Cardiac muscle cell (in vitro differentiated cells and primary cell): ENCODE measurements around the gene MRPS18B. TPM values are rescaled to one million over a fixed set of nuclear protein-coding genes. Genes with fewer than 3 reads are reported as not detected.

ENCODE experiments used
- DNase-seq, 2 donors: peaks; one replicate each; pipeline versions ENCODE4 v3.0.0 to v3.0.0-alpha.2; 2010 to 2017; ENCODE audit warnings: low read depth in 1 of 2, low spot score in 1 of 2
- H3K27ac ChIP-seq: fragments of 200-600 bp; sonication (generic); 2 replicates; pipeline ENCODE4 v1.5.1; 2016
- H3K27me3 ChIP-seq: fragments of 200-600 bp; sonication (generic); 2 replicates; pipeline ENCODE4 v1.6.0; 2016; ENCODE audit warnings: control low read depth
- H3K36me3 ChIP-seq: fragments of 200-600 bp; sonication (generic); 2 replicates; pipeline ENCODE4 v1.5.1; 2016; ENCODE audit warnings: control low read depth
- H3K4me1 ChIP-seq: fragments of 200-600 bp; sonication (generic); 2 replicates; pipeline ENCODE4 v1.8.1; 2017; ENCODE audit warnings: low read depth, mild to moderate bottlenecking, mixed run types
- H3K4me3 ChIP-seq: fragments of 200-600 bp; sonication (generic); 2 replicates; pipeline ENCODE4 v1.5.1; 2016; ENCODE audit warnings: mild to moderate bottlenecking
- H3K9me3 ChIP-seq: fragments of 200-600 bp; sonication (generic); 2 replicates; pipeline ENCODE4 v1.5.1; 2017; ENCODE audit warnings: low read depth, mild to moderate bottlenecking, control low read depth
- polyA plus RNA-seq: library from polyadenylated mRNA; unstranded; fragments of >200 nt; fragmentation: Nextera tagmentation; extraction: Ambion mirVana; gene quantifications from 2 replicates; pipeline ENCODE4 v1.2.1, GENCODE V29; 2016
- total RNA-seq: library from RNA; depleted of rRNA; stranded (reverse); fragments of >200 nt; gene quantifications from 2 replicates; pipeline ENCODE4 v1.2.3, GENCODE V29; 2016
- TF ChIP-seq, protein P1 (sequence below): IDR thresholded peaks from 2 replicates; pipeline ENCODE4 v1.5.1; 2012; ENCODE audit warnings: low read depth, mild to moderate bottlenecking, low read length

Gene MRPS18B
- total and polyA plus RNA-seq, 2 experiments from 2014 or later: 58.2 to 107 TPM

GRCh38 chr6:30610065-30610464 lies 7.6 kb upstream of the MRPS18B start:
- Histone ChIP-seq H3K4me3 (no peak overlapping the region), H3K36me3 (peaks cover 36% of the 10 kb centered on the region), H3K4me1 (peaks cover 13% of the 10 kb centered on the region), H3K9me3 (no peaks in the 10 kb centered on the region), H3K27me3 (no peaks in the 10 kb centered on the region), H3K27ac (no peak overlapping the region)
- TF ChIP-seq, protein P1, sequence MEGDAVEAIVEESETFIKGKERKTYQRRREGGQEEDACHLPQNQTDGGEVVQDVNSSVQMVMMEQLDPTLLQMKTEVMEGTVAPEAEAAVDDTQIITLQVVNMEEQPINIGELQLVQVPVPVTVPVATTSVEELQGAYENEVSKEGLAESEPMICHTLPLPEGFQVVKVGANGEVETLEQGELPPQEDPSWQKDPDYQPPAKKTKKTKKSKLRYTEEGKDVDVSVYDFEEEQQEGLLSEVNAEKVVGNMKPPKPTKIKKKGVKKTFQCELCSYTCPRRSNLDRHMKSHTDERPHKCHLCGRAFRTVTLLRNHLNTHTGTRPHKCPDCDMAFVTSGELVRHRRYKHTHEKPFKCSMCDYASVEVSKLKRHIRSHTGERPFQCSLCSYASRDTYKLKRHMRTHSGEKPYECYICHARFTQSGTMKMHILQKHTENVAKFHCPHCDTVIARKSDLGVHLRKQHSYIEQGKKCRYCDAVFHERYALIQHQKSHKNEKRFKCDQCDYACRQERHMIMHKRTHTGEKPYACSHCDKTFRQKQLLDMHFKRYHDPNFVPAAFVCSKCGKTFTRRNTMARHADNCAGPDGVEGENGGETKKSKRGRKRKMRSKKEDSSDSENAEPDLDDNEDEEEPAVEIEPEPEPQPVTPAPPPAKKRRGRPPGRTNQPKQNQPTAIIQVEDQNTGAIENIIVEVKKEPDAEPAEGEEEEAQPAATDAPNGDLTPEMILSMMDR: no peak
- no peak for DNase-seq

DNA sequence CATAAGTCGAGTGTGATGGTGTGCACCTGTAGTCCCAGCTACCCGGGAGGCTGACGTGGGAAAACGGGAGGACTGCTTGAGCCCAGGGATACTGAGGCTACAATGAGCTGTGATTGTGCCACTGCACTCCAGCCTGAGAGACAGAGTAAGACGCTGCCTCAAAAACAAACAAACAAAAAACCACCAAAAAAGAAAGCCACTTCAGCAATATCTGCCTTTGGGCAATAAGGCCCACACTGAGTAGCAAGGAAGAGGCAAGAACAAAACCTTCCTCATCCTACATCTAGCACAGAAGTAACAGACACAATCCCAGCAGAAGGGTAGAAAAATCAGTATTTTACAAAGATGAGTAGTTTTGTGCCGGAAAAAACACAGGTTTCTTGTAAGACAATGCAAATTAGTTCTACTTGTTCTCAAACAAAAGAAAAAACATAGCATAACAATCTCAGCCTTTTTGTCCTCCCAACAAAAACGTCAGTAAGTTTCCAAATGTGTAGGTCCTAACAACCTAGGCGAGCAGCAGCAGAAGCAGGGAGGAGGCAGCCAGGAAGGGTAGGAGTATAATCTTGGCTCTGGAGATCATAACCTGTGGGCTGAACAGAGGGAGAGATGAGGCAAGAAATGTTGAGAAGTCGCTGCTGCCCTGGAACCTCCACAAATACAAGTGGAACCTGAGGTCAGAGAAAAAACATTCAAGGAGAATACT lies 6.3 kb upstream of the MRPS18B start:
- Histone ChIP-seq H3K27ac (peak overlapping the region; percentile 33), H3K9me3 (no peaks in the 10 kb centered on the region), H3K4me1 (peaks cover 13% of the 10 kb centered on the region), H3K4me3 (no peak overlapping the region), H3K27me3 (no peaks in the 10 kb centered on the region), H3K36me3 (peaks cover 30% of the 10 kb centered on the region)
- DNase-seq: peak in 1 of 2 donors; percentile 43
- TF ChIP-seq, protein P1: no peak

GRCh38 chr6:30611856-30612194 lies 5.8 kb upstream of the MRPS18B start:
- H3K36me3 ChIP-seq: peaks cover 30% of the 10 kb centered on the region

DNA sequence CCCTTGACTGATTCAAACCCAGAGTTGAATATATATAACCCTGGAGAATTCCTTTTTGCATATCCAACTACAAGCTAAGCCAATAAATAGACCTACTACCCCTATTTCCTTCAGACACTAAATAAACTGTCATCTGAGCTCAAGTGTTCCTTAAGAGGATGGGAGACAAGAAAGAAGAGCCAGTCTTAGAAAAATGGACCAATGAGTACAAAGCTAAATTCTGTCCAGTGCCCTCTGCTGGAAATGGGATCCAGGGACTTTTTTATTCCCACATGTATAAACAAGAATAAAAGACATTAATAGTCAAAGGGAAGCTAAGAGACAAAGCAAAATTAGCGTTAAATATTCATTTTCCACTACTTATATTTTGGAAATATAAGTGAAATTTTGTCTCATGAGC lies 5.4 kb upstream of the MRPS18B start:
- peak in 1 of 2 donors; percentile 48 for DNase-seq

More at GRCh38 chr6:30611856-30612194, 5.8 kb upstream of the MRPS18B start:
- TF ChIP-seq, protein P1: no peak
- no peaks in the 10 kb centered on the region for H3K27me3 ChIP-seq
- no peak overlapping the region for H3K4me3 ChIP-seq
- H3K9me3 ChIP-seq: no peaks in the 10 kb centered on the region
- H3K27ac ChIP-seq: peak overlapping the region; percentile 99
- H3K4me1 ChIP-seq: peaks cover 13% of the 10 kb centered on the region
- no peak for DNase-seq

GRCh38 chr6:30612687-30613248 lies 4.9 kb upstream of the MRPS18B start:
- Histone ChIP-seq H3K4me1 (peaks cover 13% of the 10 kb centered on the region), H3K9me3 (no peaks in the 10 kb centered on the region), H3K4me3 (no peak overlapping the region), H3K27ac (peak overlapping the region; percentile 99), H3K27me3 (no peaks in the 10 kb centered on the region), H3K36me3 (peaks cover 22% of the 10 kb centered on the region)
- DNase-seq: peak in 1 of 2 donors; percentile 59
- TF ChIP-seq, protein P1: no peak

More for the DNA sequence above, 5.4 kb upstream of the MRPS18B start:
- Histone ChIP-seq H3K27me3 (no peaks in the 10 kb centered on the region), H3K4me3 (no peak overlapping the region), H3K9me3 (no peaks in the 10 kb centered on the region), H3K4me1 (peaks cover 13% of the 10 kb centered on the region), H3K27ac (peak overlapping the region; percentile 99), H3K36me3 (peaks cover 27% of the 10 kb centered on the region)
- TF ChIP-seq, protein P1: peak; percentile 45
